ENCODE data around the gene PCYT1A. TPM values are rescaled to one million over a fixed set of nuclear protein-coding genes. Genes with fewer than 3 reads are reported as not detected.

The PCYT1A gene
- total and polyA plus RNA-seq, 2 of the 13 experiments (the other 11 are each of a cell fraction or from before 2014, with no cell fraction given): 26.4 to 45.3 TPM

DNA sequence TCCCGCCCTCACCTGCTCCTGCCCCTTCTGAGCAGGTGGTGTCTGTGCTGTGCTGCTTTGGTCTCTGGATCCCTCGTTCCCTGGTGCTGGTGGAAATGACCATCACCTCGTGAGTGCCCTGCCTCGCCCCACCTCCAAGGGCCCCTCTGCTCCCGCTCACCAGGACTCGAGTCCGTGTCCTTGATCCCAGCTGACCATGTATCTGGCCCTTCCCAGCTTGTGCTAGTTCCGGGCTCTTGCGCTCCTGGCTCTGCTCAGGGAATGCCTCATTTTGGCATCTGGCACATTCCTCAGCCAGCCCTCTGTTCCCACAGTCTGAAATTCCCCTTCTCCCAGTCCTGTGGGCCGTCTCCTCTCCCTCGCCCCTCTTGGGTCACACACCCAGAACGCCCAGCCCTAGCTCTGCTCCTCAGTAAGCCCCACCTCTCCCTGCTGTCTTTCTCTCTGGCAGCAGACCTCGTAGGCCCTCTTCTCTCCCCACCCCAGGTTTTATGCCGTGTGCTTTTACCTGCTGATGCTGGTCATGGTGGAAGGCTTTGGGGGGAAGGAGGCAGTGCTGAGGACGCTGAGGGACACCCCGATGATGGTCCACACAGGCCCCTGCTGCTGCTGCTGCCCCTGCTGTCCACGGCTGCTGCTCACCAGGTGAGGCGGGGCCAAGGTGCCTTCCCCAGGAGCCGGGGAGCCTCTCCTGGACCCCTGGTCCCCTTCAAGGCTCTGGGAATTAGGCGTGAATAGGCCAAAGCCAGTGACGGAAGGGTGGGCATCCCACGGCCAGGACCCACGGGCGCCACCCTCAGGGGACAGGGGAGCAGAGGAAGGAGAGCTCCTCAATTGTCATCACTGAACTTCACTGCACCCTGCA is 59.7 kb downstream of the PCYT1A start (continued):
- TF ChIP-seq, protein P1, sequence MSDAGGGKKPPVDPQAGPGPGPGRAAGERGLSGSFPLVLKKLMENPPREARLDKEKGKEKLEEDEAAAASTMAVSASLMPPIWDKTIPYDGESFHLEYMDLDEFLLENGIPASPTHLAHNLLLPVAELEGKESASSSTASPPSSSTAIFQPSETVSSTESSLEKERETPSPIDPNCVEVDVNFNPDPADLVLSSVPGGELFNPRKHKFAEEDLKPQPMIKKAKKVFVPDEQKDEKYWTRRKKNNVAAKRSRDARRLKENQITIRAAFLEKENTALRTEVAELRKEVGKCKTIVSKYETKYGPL (CRISPR knock-in tag; IDR thresholded peaks at IDR 0.05): no peak
- TF ChIP-seq KAT7 (CRISPR knock-in tag; IDR thresholded peaks at IDR 0.05; ENCODE audit: borderline replicate concordance): peak; percentile 76; the same call in 1 of the 2 replicates
- no peak for TF ChIP-seq JARID2 (CRISPR knock-in tag; IDR thresholded peaks at IDR 0.05; ENCODE audit: insufficient replicate concordance)
- TF ChIP-seq DMAP1 (CRISPR knock-in tag; IDR thresholded peaks at IDR 0.05): no peak
- peak; percentile 83 for TF ChIP-seq MIER3 (CRISPR knock-in tag; IDR thresholded peaks at IDR 0.05; ENCODE audit: borderline replicate concordance)
- 0 out of 2 replicates have a peak, but pooled peaks have one; percentile 24 for TF ChIP-seq ZFP36L1 (CRISPR knock-in tag; IDR thresholded peaks at IDR 0.05)
- TF ChIP-seq, protein P2, sequence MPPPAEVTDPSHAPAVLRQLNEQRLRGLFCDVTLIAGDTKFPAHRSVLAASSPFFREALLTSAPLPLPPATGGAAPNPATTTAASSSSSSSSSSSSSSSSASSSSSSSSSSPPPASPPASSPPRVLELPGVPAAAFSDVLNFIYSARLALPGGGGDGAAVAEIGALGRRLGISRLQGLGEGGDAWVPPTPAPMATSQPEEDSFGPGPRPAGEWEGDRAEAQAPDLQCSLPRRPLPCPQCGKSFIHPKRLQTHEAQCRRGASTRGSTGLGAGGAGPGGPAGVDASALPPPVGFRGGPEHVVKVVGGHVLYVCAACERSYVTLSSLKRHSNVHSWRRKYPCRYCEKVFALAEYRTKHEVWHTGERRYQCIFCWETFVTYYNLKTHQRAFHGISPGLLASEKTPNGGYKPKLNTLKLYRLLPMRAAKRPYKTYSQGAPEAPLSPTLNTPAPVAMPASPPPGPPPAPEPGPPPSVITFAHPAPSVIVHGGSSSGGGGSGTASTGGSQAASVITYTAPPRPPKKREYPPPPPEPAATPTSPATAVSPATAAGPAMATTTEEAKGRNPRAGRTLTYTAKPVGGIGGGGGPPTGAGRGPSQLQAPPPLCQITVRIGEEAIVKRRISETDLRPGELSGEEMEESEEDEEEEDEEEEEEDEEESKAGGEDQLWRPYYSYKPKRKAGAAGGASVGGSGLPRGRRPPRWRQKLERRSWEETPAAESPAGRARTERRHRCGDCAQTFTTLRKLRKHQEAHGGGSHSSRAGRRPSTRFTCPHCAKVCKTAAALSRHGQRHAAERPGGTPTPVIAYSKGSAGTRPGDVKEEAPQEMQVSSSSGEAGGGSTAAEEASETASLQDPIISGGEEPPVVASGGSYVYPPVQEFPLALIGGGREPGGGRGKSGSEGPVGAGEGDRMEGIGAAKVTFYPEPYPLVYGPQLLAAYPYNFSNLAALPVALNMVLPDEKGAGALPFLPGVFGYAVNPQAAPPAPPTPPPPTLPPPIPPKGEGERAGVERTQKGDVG (CRISPR knock-in tag; IDR thresholded peaks at IDR 0.05; ENCODE audit: borderline replicate concordance): 0 out of 2 replicates have a peak, but pooled peaks have one; percentile 19
- TF ChIP-seq, protein P3, sequence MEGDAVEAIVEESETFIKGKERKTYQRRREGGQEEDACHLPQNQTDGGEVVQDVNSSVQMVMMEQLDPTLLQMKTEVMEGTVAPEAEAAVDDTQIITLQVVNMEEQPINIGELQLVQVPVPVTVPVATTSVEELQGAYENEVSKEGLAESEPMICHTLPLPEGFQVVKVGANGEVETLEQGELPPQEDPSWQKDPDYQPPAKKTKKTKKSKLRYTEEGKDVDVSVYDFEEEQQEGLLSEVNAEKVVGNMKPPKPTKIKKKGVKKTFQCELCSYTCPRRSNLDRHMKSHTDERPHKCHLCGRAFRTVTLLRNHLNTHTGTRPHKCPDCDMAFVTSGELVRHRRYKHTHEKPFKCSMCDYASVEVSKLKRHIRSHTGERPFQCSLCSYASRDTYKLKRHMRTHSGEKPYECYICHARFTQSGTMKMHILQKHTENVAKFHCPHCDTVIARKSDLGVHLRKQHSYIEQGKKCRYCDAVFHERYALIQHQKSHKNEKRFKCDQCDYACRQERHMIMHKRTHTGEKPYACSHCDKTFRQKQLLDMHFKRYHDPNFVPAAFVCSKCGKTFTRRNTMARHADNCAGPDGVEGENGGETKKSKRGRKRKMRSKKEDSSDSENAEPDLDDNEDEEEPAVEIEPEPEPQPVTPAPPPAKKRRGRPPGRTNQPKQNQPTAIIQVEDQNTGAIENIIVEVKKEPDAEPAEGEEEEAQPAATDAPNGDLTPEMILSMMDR (CRISPR knock-in tag; IDR thresholded peaks at IDR 0.05): peak; percentile 32; the same call in 1 of the 2 replicates
- TF ChIP-seq, protein P4, sequence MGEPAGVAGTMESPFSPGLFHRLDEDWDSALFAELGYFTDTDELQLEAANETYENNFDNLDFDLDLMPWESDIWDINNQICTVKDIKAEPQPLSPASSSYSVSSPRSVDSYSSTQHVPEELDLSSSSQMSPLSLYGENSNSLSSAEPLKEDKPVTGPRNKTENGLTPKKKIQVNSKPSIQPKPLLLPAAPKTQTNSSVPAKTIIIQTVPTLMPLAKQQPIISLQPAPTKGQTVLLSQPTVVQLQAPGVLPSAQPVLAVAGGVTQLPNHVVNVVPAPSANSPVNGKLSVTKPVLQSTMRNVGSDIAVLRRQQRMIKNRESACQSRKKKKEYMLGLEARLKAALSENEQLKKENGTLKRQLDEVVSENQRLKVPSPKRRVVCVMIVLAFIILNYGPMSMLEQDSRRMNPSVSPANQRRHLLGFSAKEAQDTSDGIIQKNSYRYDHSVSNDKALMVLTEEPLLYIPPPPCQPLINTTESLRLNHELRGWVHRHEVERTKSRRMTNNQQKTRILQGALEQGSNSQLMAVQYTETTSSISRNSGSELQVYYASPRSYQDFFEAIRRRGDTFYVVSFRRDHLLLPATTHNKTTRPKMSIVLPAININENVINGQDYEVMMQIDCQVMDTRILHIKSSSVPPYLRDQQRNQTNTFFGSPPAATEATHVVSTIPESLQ (CRISPR knock-in tag; conservative IDR thresholded peaks at IDR 0.05): no peak
- no peak for TF ChIP-seq MTF1 (CRISPR knock-in tag; IDR thresholded peaks at IDR 0.05)
- no peak for TF ChIP-seq RAD21 (CRISPR knock-in tag; IDR thresholded peaks at IDR 0.05)
- 0 out of 2 replicates have a peak, but pooled peaks have one; percentile 48 for TF ChIP-seq ZNF354B (CRISPR knock-in tag; IDR thresholded peaks at IDR 0.05)
- TF ChIP-seq, protein P5, sequence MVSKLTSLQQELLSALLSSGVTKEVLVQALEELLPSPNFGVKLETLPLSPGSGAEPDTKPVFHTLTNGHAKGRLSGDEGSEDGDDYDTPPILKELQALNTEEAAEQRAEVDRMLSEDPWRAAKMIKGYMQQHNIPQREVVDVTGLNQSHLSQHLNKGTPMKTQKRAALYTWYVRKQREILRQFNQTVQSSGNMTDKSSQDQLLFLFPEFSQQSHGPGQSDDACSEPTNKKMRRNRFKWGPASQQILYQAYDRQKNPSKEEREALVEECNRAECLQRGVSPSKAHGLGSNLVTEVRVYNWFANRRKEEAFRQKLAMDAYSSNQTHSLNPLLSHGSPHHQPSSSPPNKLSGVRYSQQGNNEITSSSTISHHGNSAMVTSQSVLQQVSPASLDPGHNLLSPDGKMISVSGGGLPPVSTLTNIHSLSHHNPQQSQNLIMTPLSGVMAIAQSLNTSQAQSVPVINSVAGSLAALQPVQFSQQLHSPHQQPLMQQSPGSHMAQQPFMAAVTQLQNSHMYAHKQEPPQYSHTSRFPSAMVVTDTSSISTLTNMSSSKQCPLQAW (CRISPR knock-in tag; IDR thresholded peaks at IDR 0.05): peak; percentile 80
- peak; percentile 41 for TF ChIP-seq YY1 (IDR thresholded peaks at IDR 0.05; ENCODE audit: insufficient read depth, insufficient replicate concordance, low read depth, low read length)
- no peak for TF ChIP-seq ZNF292 (CRISPR knock-in tag; IDR thresholded peaks at IDR 0.05; ENCODE audit: borderline replicate concordance, low read depth)
- peak; percentile 60 for TF ChIP-seq BORCS8-MEF2B (CRISPR knock-in tag; IDR thresholded peaks at IDR 0.05)
- TF ChIP-seq HNF4G (IDR thresholded peaks at IDR 0.05; ENCODE audit: borderline replicate concordance, low read depth, low read length): peak; percentile 46; the same call in 1 of the 2 replicates
- TF ChIP-seq HNF4G (CRISPR knock-in tag; IDR thresholded peaks at IDR 0.05; ENCODE audit: borderline replicate concordance, low read depth): peak; percentile 70; the same call in 1 of the 2 replicates
- no peak for TF ChIP-seq SNAI1 (CRISPR knock-in tag; IDR thresholded peaks at IDR 0.05; ENCODE audit: borderline replicate concordance)
